Measurements from ENCODE around the gene CYTH4.

DNA sequence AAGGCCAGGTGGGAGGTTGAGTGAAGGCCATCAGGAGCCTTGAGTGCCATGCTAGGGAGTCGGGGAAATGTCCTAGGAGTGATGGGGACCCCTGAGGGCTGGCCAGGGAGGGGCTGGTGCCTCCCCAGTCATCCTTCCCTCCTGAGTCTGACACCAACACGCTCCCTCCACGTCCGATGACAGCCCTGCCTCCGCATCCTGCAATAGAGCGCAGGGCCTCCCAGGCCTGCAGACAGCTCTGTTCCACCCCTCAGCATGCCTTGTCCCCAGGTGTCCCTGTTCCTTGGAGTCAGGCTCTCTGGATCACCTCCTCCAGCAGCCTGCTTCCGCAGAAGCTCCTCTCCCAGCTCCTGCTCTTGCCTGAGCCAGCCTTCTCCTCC lies 41.4 kb upstream of the CYTH4 start:
- TF ChIP-seq, protein P1, sequence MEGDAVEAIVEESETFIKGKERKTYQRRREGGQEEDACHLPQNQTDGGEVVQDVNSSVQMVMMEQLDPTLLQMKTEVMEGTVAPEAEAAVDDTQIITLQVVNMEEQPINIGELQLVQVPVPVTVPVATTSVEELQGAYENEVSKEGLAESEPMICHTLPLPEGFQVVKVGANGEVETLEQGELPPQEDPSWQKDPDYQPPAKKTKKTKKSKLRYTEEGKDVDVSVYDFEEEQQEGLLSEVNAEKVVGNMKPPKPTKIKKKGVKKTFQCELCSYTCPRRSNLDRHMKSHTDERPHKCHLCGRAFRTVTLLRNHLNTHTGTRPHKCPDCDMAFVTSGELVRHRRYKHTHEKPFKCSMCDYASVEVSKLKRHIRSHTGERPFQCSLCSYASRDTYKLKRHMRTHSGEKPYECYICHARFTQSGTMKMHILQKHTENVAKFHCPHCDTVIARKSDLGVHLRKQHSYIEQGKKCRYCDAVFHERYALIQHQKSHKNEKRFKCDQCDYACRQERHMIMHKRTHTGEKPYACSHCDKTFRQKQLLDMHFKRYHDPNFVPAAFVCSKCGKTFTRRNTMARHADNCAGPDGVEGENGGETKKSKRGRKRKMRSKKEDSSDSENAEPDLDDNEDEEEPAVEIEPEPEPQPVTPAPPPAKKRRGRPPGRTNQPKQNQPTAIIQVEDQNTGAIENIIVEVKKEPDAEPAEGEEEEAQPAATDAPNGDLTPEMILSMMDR (IDR thresholded peaks at IDR 0.05): no peak
- TF ChIP-seq POLR2AphosphoS5 (IDR thresholded peaks at IDR 0.05): no peak
- no peak for TF ChIP-seq EP300 (IDR thresholded peaks at IDR 0.05)

All from stomach (tissue), 4 donors.